NCI-H345 treated with DMSO at 0.1 percent for 48 hours (cell line): ENCODE measurements around the gene PRDM15.

ENCODE experiments used
- DNase-seq: peaks from one replicate; lab custom pipeline; 2025; ENCODE audit not compliant: unreplicated experiment; lab: John Stamatoyannopoulos, UW

PRDM15 gene

GRCh38 chr21:41784456-41785102 lies 94.6 kb downstream of the PRDM15 start:
- DNase-seq, result no peak

- peak; percentile 93 for DNase-seq
These were observed 95.5 kb downstream of the PRDM15 start for GRCh38 chr21:41783476-41784180.

- no peak for DNase-seq
These were observed 98.1 kb downstream of the PRDM15 start for GRCh38 chr21:41781050-41781410.

GRCh38 chr21:41780337-41781049 lies 98.7 kb downstream of the PRDM15 start:
- DNase-seq, result no peak

GRCh38 chr21:41779659-41780058 lies 99.5 kb downstream of the PRDM15 start:
- DNase-seq, result peak; percentile 79

GRCh38 chr21:41778930-41779600 lies 100.1 kb downstream of the PRDM15 start:
- DNase-seq, result peak; percentile 67

- peak; percentile 48 for DNase-seq
These were observed 101.0 kb downstream of the PRDM15 start for GRCh38 chr21:41777951-41778815.

- DNase-seq, result no peak
These were observed 102.4 kb downstream of the PRDM15 start for GRCh38 chr21:41776778-41777177.

- no peak for DNase-seq
These were observed 104.0 kb downstream of the PRDM15 start for GRCh38 chr21:41775149-41775472.

GRCh38 chr21:41774467-41775148 lies 104.5 kb downstream of the PRDM15 start:
- DNase-seq, result no peak

GRCh38 chr21:41772351-41773080 lies 106.6 kb downstream of the PRDM15 start:
- DNase-seq, result no peak

- DNase-seq, result no peak
These were observed 107.6 kb downstream of the PRDM15 start for GRCh38 chr21:41771625-41771945.

GRCh38 chr21:41770901-41771624 lies 108.1 kb downstream of the PRDM15 start:
- no peak for DNase-seq

GRCh38 chr21:41769933-41770332 lies 109.2 kb downstream of the PRDM15 start:
- no peak for DNase-seq

GRCh38 chr21:41769521-41769920 lies 109.6 kb downstream of the PRDM15 start:
- DNase-seq, result no peak

- no peak for DNase-seq
These were observed 110.0 kb downstream of the PRDM15 start for GRCh38 chr21:41769111-41769510.

GRCh38 chr21:41768437-41769042 lies 110.6 kb downstream of the PRDM15 start:
- DNase-seq, result peak; percentile 67

- DNase-seq, result peak; percentile 26
These were observed 111.3 kb downstream of the PRDM15 start for GRCh38 chr21:41767606-41768436.
